Measurements from ENCODE around the gene ARHGAP26. TPM values are rescaled to one million over a fixed set of nuclear protein-coding genes. Genes with fewer than 3 reads are reported as not detected.
A peak's percentile ranks its signal among the peaks of the same experiment; 100 is the strongest.
"Not testable (repeated sequence)": the region's sequence is repeated elsewhere in the genome, so short reads cannot be mapped to it uniquely, and the experiment has no call there.

ARHGAP26 gene
- total RNA-seq, 2 experiments from 2014 or later, result 17.0 to 19.5 TPM

DNA sequence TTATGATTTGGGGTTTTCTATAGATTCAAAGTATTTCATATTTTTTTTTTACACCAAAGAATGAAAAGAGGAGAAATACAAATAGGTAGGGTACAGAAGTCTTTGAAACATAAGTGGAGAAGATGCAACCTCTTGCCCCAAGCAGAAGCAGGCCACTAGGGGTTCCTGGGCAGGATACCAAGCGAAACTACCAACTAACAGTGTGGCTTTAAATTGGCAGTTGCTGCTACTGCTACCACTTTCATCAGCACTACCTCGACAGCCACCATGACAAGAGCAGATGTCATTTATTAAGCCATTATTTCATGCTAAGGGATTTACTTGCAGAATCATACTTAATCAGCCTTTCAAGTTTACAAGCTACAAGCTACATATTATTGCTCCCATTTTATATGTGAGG lies 345.2 kb downstream of the ARHGAP26 start:
- CTCF ChIA-PET, result no interaction called here
- no peaks in the 10 kb centered on the region for H3K27me3 Mint-ChIP-seq (ENCODE audit: low read depth)
- intact Hi-C loops (cut with micrococcal nuclease), result loop anchor here (5.0 kb wide), 1 partner anchor 287 kb away; the partner anchor contains the start of gene NR3C1

DNA sequence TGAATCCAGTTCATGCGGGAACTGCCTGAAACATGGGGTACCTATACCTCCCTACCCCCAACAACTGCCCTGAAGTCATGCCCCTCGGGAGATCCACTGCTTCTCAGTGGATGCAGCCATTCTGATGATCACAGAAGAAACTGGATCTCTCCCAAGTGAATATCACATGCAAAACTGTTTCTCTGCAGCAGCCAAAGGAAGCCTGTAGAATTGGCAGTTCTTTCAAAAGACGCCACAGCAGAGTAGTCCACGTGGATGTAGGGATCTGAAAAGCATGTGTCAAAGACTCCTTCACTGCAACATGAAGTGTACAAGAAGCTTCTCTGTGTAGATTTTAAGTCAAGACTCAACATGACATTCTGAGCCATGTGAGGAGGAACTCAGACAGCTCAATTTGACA lies 346.6 kb downstream of the ARHGAP26 start:
- Mint-ChIP-seq H3K27me3 (ENCODE audit: low read depth) (no peaks in the 10 kb centered on the region), H3K4me3 (no peak overlapping the region), H3K27ac (no peak overlapping the region), H3K9me3 (no peaks in the 10 kb centered on the region), H3K4me1 (ENCODE audit: low read depth) (peaks cover 21% of the 10 kb centered on the region), H3K36me3 (ENCODE audit: low read depth) (peaks cover 2% of the 10 kb centered on the region)
- CTCF ChIA-PET, result no interaction called here
- no peak for DNase-seq
- intact Hi-C loops (cut with micrococcal nuclease), result loop anchor here (5.0 kb wide), 1 partner anchor 285 kb away; the partner anchor contains the start of gene NR3C1

More for the DNA sequence above, 345.2 kb downstream of the ARHGAP26 start:
- H3K9me3 Mint-ChIP-seq, result no peaks in the 10 kb centered on the region
- no peaks in the 10 kb centered on the region for H3K36me3 Mint-ChIP-seq (ENCODE audit: low read depth)
- DNase-seq, result no peak
- H3K4me1 Mint-ChIP-seq (ENCODE audit: low read depth), result peaks cover 21% of the 10 kb centered on the region
- H3K4me3 Mint-ChIP-seq, result no peak overlapping the region
- no peak overlapping the region for H3K27ac Mint-ChIP-seq

DNA sequence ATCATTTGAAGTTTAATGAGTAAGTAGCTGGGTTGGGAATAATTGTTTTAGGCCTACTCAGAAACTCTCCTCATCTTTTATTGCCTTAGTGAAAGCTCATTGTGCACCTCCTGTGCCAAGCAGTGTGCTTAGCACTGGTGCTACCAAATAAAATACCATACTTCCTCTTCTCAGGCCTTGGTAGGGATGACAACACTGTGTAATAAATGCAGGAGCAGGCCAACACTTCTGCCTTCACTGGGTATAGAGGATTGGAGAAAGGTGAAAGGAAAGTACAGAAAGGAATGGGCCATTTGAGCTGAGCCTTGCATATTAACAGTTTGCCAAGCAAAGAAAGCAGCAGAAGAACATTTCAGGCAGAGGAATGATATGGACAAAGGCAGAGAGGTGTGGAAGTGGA lies 347.6 kb downstream of the ARHGAP26 start:
- intact Hi-C loops (cut with micrococcal nuclease), result loop anchor here (2.0 to 5.0 kb wide), 2 partner anchors 17 to 284 kb away; partner anchors contain the start of gene NR3C1
- no peak overlapping the region for H3K4me3 Mint-ChIP-seq
- peaks cover 7% of the 10 kb centered on the region for H3K36me3 Mint-ChIP-seq (ENCODE audit: low read depth)
- DNase-seq, result no peak
- H3K4me1 Mint-ChIP-seq (ENCODE audit: low read depth), result peaks cover 21% of the 10 kb centered on the region
- H3K27me3 Mint-ChIP-seq (ENCODE audit: low read depth), result no peaks in the 10 kb centered on the region
- no peaks in the 10 kb centered on the region for H3K9me3 Mint-ChIP-seq
- no peak overlapping the region for H3K27ac Mint-ChIP-seq
- CTCF ChIA-PET, result interaction anchor here (0.6 kb wide), 1 partner anchor 151 kb away, joined by 3 read pairs; no protein-coding TSS in a partner anchor

DNA sequence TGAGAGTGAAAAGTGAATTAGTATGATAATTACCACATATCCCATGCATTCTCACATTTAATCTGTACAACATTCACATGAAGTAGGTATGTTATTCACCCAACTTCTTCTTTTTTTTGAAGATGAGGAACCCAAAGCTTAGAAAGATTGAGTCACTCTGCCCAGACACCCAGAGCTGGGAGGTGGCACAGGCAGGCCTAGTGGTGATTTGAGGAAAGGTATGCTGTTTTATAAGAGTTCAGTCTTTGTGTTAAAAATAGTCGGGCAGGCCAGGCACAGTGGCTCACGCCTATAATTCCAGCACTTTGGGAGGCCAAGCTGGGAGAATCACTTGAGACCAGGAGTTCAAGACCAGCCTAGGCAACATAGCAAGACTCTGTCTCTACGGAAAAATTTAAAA lies 348.0 kb downstream of the ARHGAP26 start:
- Mint-ChIP-seq H3K36me3 (ENCODE audit: low read depth) (peaks cover 7% of the 10 kb centered on the region), H3K9me3 (no peaks in the 10 kb centered on the region), H3K4me3 (no peak overlapping the region), H3K27me3 (ENCODE audit: low read depth) (no peaks in the 10 kb centered on the region), H3K4me1 (ENCODE audit: low read depth) (peaks cover 21% of the 10 kb centered on the region), H3K27ac (no peak overlapping the region)
- CTCF ChIA-PET, result interaction anchor here (0.6 kb wide), 1 partner anchor 151 kb away, joined by 3 read pairs; no protein-coding TSS in a partner anchor
- peak; percentile 20 for DNase-seq
- intact Hi-C loops (cut with micrococcal nuclease), result loop anchor here (2.0 to 5.0 kb wide), 2 partner anchors 17 to 284 kb away; partner anchors contain the start of gene NR3C1

DNA sequence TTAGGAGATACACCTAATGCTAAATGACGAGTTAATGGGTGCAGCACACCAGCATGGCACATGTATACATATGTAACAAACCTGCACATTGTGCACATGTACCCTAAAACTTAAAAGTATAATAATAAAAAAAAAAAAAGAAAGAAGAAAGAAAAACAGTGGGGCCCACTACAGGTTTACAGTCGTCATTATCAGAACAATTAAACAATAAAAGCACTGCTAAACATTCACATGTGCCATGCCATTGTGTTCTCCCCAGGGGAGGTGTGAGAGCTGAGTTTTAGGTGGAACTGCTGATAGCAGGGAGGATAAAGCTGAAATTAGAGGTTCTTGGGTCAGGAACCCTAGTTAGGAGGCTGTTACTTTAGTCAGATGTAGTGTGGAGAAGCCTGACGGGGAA lies 348.6 kb downstream of the ARHGAP26 start:
- DNase-seq; H3K4me3 Mint-ChIP-seq; H3K27me3 Mint-ChIP-seq (ENCODE audit: low read depth); H3K36me3 Mint-ChIP-seq (ENCODE audit: low read depth); CTCF ChIA-PET; H3K9me3 Mint-ChIP-seq: not testable (repeated sequence)
- Mint-ChIP-seq H3K4me1 (ENCODE audit: low read depth) (peaks cover 16% of the 10 kb centered on the region), H3K27ac (peak overlapping the region; percentile 20)
- intact Hi-C loops (cut with micrococcal nuclease), result loop anchor here (2.0 to 5.0 kb wide), 2 partner anchors 18 to 283 kb away; partner anchors contain the start of gene NR3C1

DNA sequence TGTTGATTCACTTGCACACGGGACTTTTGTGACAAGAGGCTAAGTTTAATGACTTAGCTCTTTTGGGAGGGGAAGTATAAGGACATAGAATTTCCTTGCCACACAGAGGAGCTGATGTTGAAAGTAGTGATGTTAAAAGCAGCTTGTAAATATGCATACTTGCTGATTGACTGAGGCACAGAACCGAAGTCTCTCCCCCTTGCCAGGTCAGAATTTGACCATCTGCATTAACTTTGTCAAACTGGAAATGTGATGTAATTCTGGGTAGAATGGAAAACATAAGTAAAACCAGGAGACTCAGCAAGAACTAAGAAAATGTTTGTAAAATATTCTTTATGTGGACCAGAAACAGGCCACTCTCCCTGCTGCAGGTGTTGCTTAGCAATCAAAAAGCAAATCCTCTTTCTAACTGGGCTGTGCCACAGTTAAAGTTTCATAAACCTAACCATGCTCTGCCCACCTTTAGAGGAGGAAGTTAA lies 349.2 kb downstream of the ARHGAP26 start:
- H3K27ac Mint-ChIP-seq, result peak overlapping the region; percentile 20
- peaks cover 7% of the 10 kb centered on the region for H3K36me3 Mint-ChIP-seq (ENCODE audit: low read depth)
- no peak overlapping the region for H3K4me3 Mint-ChIP-seq
- H3K27me3 Mint-ChIP-seq (ENCODE audit: low read depth), result no peaks in the 10 kb centered on the region
- intact Hi-C loops (cut with micrococcal nuclease), result loop anchor here (2.0 to 5.0 kb wide), 2 partner anchors 19 to 283 kb away; partner anchors contain the start of gene NR3C1
- peaks cover 15% of the 10 kb centered on the region for H3K4me1 Mint-ChIP-seq (ENCODE audit: low read depth)
- CTCF ChIA-PET, result interaction anchor here (0.6 kb wide), 1 partner anchor 13 kb away, joined by 4 read pairs; no protein-coding TSS in a partner anchor
- no peak for DNase-seq
- no peaks in the 10 kb centered on the region for H3K9me3 Mint-ChIP-seq

DNA sequence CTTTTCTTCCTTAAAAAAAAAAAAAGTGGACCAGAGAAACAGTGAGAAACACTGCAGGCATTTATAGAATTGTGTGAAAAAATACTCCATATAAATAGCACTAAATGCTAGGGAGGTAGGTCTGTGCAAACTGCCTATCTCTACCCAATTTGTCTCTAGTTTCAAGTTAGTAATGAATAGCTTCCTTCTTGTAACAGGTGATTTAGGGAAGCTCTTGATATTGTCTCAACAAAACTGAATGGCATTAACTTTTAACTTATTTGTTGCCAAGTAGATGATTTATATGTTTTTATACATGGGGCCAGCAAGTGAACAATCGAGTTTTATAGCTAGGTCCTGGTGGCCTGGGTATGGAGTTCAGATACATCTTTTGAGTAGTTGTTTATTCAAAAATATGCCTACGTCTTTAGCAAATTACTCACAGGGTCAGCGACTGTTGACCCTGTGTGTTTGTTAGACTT lies 349.7 kb downstream of the ARHGAP26 start:
- intact Hi-C loops (cut with micrococcal nuclease), result loop anchor here (2.0 to 5.0 kb wide), 2 partner anchors 19 to 282 kb away; partner anchors contain the start of gene NR3C1
- CTCF ChIA-PET, result interaction anchor here (0.6 to 0.7 kb wide), 2 partner anchors 13 to 675 kb away, joined by 4 to 8 read pairs; no protein-coding TSS in a partner anchor
- peaks cover 15% of the 10 kb centered on the region for H3K4me1 Mint-ChIP-seq (ENCODE audit: low read depth)

DNA sequence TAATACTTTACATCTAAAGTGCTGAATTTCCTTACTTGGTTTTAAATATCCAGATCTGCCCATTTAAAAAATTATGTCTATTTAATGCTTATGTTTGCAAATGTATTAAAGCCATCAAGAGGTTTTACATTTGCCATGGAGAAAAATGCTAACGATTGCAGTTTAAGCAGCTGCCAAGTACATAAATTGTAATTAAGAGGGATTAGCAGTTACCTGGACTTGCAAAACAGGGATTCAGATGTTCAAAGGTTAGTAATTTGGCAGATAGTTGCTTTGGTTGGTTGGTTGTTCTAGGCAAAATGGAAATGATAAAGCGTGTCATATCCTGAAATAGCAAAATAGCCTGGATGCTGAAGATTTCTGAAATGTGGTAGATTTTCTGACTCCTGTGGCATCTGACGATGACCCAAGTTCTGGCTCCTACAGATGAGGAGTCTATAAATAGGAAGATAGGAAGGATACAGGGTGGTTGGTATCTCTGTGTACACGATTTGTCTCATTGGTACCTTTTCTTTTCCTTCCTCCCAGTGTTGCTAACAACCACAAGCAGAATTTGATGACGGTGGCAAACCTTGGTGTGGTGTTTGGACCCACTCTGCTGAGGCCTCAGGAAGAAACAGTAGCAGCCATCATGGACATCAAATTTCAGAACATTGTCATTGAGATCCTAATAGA lies 350.4 kb downstream of the ARHGAP26 start:
- H3K4me1 Mint-ChIP-seq (ENCODE audit: low read depth), result peaks cover 15% of the 10 kb centered on the region
- H3K27ac Mint-ChIP-seq, result no peak overlapping the region
- no peak for DNase-seq
- no peak overlapping the region for H3K4me3 Mint-ChIP-seq
- no peaks in the 10 kb centered on the region for H3K27me3 Mint-ChIP-seq (ENCODE audit: low read depth)
- H3K36me3 Mint-ChIP-seq (ENCODE audit: low read depth), result peaks cover 7% of the 10 kb centered on the region
- H3K9me3 Mint-ChIP-seq, result no peaks in the 10 kb centered on the region
- CTCF ChIA-PET, result interaction anchor here (0.7 kb wide), 1 partner anchor 674 kb away, joined by 8 read pairs; no protein-coding TSS in a partner anchor
- intact Hi-C loops (cut with micrococcal nuclease), result no loop called here

More for the DNA sequence above, 349.7 kb downstream of the ARHGAP26 start:
- Mint-ChIP-seq H3K4me3 (no peak overlapping the region), H3K9me3 (no peaks in the 10 kb centered on the region), H3K36me3 (ENCODE audit: low read depth) (peaks cover 7% of the 10 kb centered on the region), H3K27me3 (ENCODE audit: low read depth) (no peaks in the 10 kb centered on the region), H3K27ac (no peak overlapping the region)
- DNase-seq, result no peak

DNA sequence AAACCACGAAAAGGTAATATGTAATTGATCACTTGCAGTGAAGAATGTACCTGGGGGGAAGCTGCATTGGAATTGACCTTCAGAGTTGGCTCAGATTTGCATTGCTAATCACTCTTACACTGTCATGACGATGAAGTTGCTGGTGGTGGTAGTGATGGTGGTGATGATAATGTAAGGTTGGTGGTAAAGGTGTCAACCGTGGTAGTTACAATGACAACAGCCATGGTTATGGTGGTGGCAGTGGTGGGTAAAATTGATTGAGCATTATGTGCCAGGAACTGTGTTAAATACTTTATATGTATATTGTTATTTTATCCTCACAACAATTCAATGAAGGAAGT lies 350.9 kb downstream of the ARHGAP26 start:
- Mint-ChIP-seq H3K4me3 (no peak overlapping the region), H3K4me1 (ENCODE audit: low read depth) (peaks cover 15% of the 10 kb centered on the region), H3K36me3 (ENCODE audit: low read depth) (peaks cover 7% of the 10 kb centered on the region), H3K27me3 (ENCODE audit: low read depth) (no peaks in the 10 kb centered on the region), H3K9me3 (no peaks in the 10 kb centered on the region), H3K27ac (no peak overlapping the region)
- no peak for DNase-seq
- CTCF ChIA-PET, result no interaction called here
- intact Hi-C loops (cut with micrococcal nuclease), result no loop called here

DNA sequence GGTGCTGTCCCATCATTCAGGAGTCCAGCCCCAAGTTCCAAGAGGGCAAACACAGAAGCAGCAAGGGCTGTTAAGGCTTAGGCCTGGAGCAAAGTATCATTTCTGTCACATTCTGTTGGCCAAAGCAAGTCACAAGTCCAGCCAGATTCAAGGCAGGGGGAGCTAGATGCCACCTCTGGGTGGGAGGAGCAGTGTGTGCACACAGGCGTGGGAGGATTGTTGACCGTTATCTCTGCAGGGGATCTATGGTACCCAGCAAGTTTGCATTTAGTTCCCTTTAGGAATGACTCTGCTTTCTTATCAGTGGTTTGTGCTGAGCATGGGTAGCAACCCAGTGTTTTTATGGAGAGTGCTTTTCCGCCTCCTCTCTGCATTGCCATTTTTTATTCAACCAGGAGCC lies 354.4 kb downstream of the ARHGAP26 start:
- H3K27me3 Mint-ChIP-seq (ENCODE audit: low read depth), result no peaks in the 10 kb centered on the region
- no peak overlapping the region for H3K4me3 Mint-ChIP-seq
- no peak overlapping the region for H3K27ac Mint-ChIP-seq
- intact Hi-C loops (cut with micrococcal nuclease), result no loop called here
- CTCF ChIA-PET, result no interaction called here
- no peaks in the 10 kb centered on the region for H3K9me3 Mint-ChIP-seq
- H3K4me1 Mint-ChIP-seq (ENCODE audit: low read depth), result no peaks in the 10 kb centered on the region
- no peak for DNase-seq
- peaks cover 7% of the 10 kb centered on the region for H3K36me3 Mint-ChIP-seq (ENCODE audit: low read depth)

DNA sequence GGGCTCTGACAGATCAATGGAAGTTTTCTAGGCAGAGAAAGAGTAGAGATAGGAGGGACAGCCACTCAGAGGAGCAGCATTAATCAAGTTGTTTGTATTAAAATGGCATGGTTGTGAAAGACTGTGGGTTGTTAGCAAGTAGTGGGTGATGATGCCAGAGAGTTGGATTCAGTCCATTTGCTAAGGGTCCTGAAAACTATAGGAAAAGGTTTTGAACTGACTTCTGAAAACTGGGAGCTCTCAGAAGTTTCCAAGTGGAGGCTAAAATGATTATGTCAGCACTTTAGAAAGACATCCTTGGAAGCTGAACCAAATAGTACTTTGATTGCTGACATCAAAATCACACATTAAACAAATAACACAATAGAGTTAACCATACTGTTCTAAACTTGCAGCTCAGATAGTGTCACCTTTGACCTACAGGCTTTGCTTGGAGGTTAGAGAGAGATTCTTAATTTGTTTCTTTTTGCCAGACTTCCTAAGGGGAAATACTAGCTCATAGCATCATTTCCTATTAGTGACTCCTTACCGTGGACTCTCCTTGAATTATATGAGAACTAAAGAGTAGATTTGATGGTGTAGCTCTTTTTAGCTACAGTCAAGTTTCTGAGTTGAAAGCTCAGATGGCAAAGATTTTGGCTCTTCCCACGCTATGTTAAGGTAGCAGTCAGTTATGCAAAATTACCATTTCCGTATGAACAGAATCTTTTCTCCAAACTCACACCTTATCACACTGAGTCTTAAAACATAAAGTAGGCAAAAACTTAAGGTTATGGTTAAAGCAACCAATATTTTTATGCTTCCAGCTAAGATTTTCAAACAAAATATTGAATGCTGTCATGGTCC lies 356.2 kb downstream of the ARHGAP26 start:
- intact Hi-C loops (cut with micrococcal nuclease), result no loop called here
- H3K27ac Mint-ChIP-seq, result no peak overlapping the region
- no peak for DNase-seq

DNA sequence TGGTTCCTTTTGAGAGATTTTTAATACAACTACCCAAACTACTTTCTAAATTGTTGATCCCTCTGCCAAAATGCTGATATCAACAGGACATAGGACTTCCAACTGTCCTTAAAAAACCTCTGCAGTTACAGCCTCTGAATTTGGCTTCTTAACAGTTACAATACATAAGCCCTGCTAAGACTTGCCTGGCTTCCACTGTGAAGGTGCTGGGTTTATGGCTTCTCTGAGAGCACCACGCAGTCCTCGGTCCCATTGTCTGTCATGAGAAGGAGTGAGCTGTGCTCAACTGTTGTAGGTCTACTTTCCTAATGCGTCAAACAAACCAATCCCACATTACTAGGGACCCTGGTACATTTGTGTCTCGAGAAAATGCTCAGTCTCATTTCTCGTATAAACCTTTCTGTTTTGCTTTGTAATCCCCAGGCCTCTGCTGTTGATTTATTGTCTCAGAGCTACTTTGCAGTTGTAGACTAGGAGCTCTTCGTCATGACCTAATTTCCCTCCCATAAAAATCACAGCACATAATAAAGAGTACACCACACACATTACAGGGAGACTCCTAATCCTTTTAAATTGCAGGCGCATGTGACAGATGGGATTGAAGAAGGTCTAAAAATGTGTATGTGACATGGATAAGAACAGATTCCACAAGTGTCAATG lies 358.4 kb downstream of the ARHGAP26 start:
- intact Hi-C loops (cut with micrococcal nuclease), result no loop called here
- Mint-ChIP-seq H3K9me3 (no peaks in the 10 kb centered on the region), H3K4me1 (ENCODE audit: low read depth) (no peaks in the 10 kb centered on the region), H3K36me3 (ENCODE audit: low read depth) (no peaks in the 10 kb centered on the region), H3K27me3 (ENCODE audit: low read depth) (no peaks in the 10 kb centered on the region), H3K4me3 (no peak overlapping the region), H3K27ac (no peak overlapping the region)
- no peak for DNase-seq
- CTCF ChIA-PET, result no interaction called here

More for the DNA sequence above, 356.2 kb downstream of the ARHGAP26 start:
- Mint-ChIP-seq H3K4me3 (no peak overlapping the region), H3K4me1 (ENCODE audit: low read depth) (no peaks in the 10 kb centered on the region), H3K27me3 (ENCODE audit: low read depth) (no peaks in the 10 kb centered on the region), H3K9me3 (no peaks in the 10 kb centered on the region), H3K36me3 (ENCODE audit: low read depth) (peaks cover 6% of the 10 kb centered on the region)
- CTCF ChIA-PET, result no interaction called here
